ENCODE measurements around the gene RERE. TPM values are rescaled to one million over a fixed set of nuclear protein-coding genes. Genes with fewer than 3 reads are reported as not detected.

RERE gene
- total RNA-seq, 1 experiment from 2014 or later = 73.4 TPM

DNA sequence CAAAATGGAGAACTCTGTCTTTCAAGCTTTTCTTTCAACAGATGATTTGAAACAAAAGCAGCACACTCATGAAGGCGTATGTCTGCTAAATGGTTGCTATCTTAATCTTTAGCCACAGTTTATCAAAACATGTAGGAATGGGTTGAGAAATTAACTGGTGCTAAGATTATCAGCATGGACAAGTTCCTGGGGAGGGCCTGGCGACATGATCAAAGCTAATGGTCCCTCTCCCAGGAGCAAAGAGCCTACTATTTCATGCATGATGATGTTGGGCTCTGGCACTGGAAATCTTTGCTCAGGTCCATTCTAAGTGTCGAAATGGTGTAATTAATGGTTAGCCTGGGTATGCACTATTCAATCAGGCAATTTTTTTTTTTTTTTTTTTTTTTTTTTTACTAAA is 407.8 kb downstream of the RERE start:
- Histone ChIP-seq H3K27me3 (ENCODE audit: insufficient read depth, low read depth) (no peaks in the 10 kb centered on the region), H3F3A (ENCODE audit: insufficient read depth, low read depth) (0 out of 2 replicates have a peak, but pooled peaks cover 4% of the 10 kb centered on the region), H2AFZ (no peak overlapping the region), H3K4me2 (no peak overlapping the region), H3K9me2 (ENCODE audit: insufficient read depth) (no peaks in the 10 kb centered on the region), H3K4me3 (no peak overlapping the region), H3K27ac (no peak overlapping the region), H4K20me1 (ENCODE audit: insufficient read depth) (no peaks in the 10 kb centered on the region), H3K79me2 (ENCODE audit: low read depth) (0 out of 2 replicates have a peak, but pooled peaks cover 3% of the 10 kb centered on the region), H3K9me3 (ENCODE audit: insufficient read depth, low read depth) (no peaks in the 10 kb centered on the region), H3K4me1 (replicated peaks; ENCODE audit: insufficient read depth) (no peaks in the 10 kb centered on the region), H3K36me3 (ENCODE audit: low read depth) (0 out of 2 replicates have a peak, but pooled peaks cover 3% of the 10 kb centered on the region)
- no TSS peak for BruUV-seq (replicated peaks)
- ChIA-PET POLR2A (ENCODE audit: unreplicated experiment) (no interaction called here), CTCF (no interaction called here)
- no peak for DNase-seq
- TF ChIP-seq, protein P1, sequence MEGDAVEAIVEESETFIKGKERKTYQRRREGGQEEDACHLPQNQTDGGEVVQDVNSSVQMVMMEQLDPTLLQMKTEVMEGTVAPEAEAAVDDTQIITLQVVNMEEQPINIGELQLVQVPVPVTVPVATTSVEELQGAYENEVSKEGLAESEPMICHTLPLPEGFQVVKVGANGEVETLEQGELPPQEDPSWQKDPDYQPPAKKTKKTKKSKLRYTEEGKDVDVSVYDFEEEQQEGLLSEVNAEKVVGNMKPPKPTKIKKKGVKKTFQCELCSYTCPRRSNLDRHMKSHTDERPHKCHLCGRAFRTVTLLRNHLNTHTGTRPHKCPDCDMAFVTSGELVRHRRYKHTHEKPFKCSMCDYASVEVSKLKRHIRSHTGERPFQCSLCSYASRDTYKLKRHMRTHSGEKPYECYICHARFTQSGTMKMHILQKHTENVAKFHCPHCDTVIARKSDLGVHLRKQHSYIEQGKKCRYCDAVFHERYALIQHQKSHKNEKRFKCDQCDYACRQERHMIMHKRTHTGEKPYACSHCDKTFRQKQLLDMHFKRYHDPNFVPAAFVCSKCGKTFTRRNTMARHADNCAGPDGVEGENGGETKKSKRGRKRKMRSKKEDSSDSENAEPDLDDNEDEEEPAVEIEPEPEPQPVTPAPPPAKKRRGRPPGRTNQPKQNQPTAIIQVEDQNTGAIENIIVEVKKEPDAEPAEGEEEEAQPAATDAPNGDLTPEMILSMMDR (conservative IDR thresholded peaks at IDR 0.05) = no peak
- no peak for TF ChIP-seq EZH2 (IDR thresholded peaks at IDR 0.05; ENCODE audit: low read depth)
- intact Hi-C loops (cut with micrococcal nuclease; ENCODE audit: unreplicated experiment) = no loop called here

DNA sequence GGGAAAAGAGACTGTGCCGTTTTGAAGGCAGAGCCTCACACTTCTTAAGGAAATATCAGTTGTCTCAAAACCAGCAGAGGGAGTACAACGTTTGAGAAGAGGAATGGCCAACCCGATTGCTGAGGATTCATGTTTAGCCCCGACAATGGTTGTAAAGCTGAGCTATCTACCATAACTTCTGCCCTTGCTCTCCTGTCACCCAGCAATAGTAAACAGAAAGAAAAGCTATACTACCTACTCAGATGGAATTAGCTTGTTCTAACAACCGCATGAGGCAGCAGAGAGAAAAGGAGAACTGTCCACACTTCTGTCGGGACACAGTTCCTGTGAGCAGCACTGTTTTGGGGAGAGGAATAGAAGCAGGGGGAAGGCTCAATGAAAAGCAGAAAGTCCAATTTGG is 408.3 kb downstream of the RERE start:
- Histone ChIP-seq H3K9me2 (ENCODE audit: insufficient read depth) (no peaks in the 10 kb centered on the region), H3K79me2 (ENCODE audit: low read depth) (0 out of 2 replicates have a peak, but pooled peaks cover 3% of the 10 kb centered on the region), H3K27ac (no peak overlapping the region), H3K36me3 (ENCODE audit: low read depth) (0 out of 2 replicates have a peak, but pooled peaks cover 3% of the 10 kb centered on the region), H2AFZ (no peak overlapping the region), H3K4me2 (no peak overlapping the region), H4K20me1 (ENCODE audit: insufficient read depth) (no peaks in the 10 kb centered on the region), H3K4me3 (no peak overlapping the region), H3K9me3 (ENCODE audit: insufficient read depth, low read depth) (no peaks in the 10 kb centered on the region), H3K27me3 (ENCODE audit: insufficient read depth, low read depth) (no peaks in the 10 kb centered on the region), H3K4me1 (replicated peaks; ENCODE audit: insufficient read depth) (no peaks in the 10 kb centered on the region), H3F3A (ENCODE audit: insufficient read depth, low read depth) (0 out of 2 replicates have a peak, but pooled peaks cover 4% of the 10 kb centered on the region)
- POLR2A ChIA-PET (ENCODE audit: unreplicated experiment) = no interaction called here
- BruUV-seq (replicated peaks) = no TSS peak
- intact Hi-C loops (cut with micrococcal nuclease; ENCODE audit: unreplicated experiment) = no loop called here
- TF ChIP-seq EZH2 (IDR thresholded peaks at IDR 0.05; ENCODE audit: low read depth) = no peak
- TF ChIP-seq, protein P1 (conservative IDR thresholded peaks at IDR 0.05) = no peak
- CTCF ChIA-PET = no interaction called here
- DNase-seq = no peak

DNA sequence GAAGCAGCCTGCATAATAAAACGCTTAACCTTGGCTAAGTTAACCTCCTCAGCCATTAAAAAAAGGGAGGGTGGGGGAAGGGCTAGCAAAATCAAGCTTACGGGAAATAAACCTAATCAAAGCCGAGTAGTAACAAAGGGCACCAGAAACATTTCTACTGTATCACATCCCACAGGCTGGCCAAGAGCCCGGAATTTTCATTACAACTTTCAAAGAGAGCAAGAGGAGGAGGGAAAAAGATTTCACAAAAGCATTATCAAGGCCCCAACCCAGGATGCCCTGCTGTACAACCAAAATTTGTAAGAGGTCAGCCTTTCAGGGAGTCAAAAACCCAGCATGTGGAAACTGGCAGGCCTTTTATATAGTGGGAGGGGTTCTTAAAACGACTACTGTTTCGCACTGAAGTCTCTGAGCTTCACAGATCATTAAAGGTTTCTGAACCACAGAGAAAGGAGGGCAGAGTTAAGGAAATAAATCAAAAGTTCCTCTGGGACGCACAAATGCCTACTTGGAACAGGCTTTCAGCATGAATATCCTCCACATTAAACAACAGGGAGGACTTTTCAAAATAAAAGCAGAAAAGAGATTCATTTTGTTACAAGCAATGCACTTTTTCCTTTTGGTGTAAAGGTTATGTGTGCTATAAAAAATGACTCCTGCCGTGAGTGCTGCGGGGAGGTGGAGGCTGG is 409.1 kb downstream of the RERE start:
- H3K4me3 ChIP-seq = no peak overlapping the region
- 0 out of 2 replicates have a peak, but pooled peaks cover 4% of the 10 kb centered on the region for H3F3A ChIP-seq (ENCODE audit: insufficient read depth, low read depth)
- no peaks in the 10 kb centered on the region for H4K20me1 ChIP-seq (ENCODE audit: insufficient read depth)
- POLR2A ChIA-PET (ENCODE audit: unreplicated experiment) = interaction anchor here (0.6 kb wide), 1 partner anchor 151 kb away, joined by 3 read pairs; no protein-coding TSS in a partner anchor
- DNase-seq = no peak
- 0 out of 2 replicates have a peak, but pooled peaks cover 3% of the 10 kb centered on the region for H3K36me3 ChIP-seq (ENCODE audit: low read depth)
- no peaks in the 10 kb centered on the region for H3K9me2 ChIP-seq (ENCODE audit: insufficient read depth)
- H2AFZ ChIP-seq = no peak overlapping the region
- H3K9me3 ChIP-seq (ENCODE audit: insufficient read depth, low read depth) = no peaks in the 10 kb centered on the region
- no TSS peak for BruUV-seq (replicated peaks)
- H3K27me3 ChIP-seq (ENCODE audit: insufficient read depth, low read depth) = no peaks in the 10 kb centered on the region
- H3K27ac ChIP-seq = no peak overlapping the region
- H3K4me2 ChIP-seq = no peak overlapping the region
- CTCF ChIA-PET = no interaction called here
- 0 out of 2 replicates have a peak, but pooled peaks cover 3% of the 10 kb centered on the region for H3K79me2 ChIP-seq (ENCODE audit: low read depth)
- no peaks in the 10 kb centered on the region for H3K4me1 ChIP-seq (replicated peaks; ENCODE audit: insufficient read depth)
- TF ChIP-seq, protein P1 (conservative IDR thresholded peaks at IDR 0.05) = no peak
- TF ChIP-seq EZH2 (IDR thresholded peaks at IDR 0.05; ENCODE audit: low read depth) = no peak
- intact Hi-C loops (cut with micrococcal nuclease; ENCODE audit: unreplicated experiment) = no loop called here

All from PC-9 (cell line).